ENCODE measurements around the gene ZNF580.

ZNF580 gene

DNA sequence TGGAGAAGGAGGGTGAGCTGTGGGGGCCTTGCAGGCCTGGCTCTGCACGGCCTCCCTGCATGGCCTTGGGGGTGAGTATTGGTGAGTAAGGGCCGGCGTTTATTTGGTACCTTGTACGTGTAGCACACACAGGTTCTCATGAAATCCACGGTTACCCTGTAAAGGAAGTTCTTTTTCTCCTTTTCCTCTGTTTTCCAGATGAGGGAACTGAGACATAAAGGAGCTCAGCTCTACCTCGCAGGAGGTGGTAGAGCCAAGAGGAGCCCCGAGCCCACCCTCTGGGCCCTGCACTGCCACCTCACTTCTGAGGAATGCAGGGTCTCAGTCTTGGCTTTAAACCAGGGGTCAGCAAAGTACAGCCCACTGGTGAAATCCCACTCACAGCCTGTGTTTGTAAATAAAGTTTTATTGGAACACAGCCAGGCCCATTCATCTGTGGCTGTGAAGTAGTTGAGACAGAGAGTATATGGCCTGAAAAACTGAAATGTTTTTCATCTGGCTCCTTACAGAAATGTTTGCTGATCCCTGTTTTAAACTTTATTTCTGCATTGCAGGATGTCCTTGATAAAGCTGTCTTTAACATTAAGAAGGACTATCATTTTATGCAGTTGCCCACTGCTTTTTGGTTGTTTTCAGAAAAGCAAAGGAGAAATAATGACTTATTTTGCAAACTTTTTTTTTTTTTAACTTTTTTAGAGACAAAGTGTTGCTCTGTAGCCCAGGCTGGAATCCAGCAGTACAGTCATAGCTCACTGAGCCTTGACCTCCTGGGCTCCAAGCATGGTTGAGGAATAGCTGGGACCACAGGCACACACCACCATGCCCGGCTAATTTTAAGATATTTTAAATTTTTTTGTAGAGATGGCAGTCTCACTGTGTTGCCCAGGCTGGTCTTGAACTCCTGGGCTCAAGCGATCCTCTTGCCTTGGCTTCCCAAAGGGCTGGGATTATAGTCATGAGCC is 40.6 kb downstream of the ZNF580 start:
- DNase-seq: no peak

DNA sequence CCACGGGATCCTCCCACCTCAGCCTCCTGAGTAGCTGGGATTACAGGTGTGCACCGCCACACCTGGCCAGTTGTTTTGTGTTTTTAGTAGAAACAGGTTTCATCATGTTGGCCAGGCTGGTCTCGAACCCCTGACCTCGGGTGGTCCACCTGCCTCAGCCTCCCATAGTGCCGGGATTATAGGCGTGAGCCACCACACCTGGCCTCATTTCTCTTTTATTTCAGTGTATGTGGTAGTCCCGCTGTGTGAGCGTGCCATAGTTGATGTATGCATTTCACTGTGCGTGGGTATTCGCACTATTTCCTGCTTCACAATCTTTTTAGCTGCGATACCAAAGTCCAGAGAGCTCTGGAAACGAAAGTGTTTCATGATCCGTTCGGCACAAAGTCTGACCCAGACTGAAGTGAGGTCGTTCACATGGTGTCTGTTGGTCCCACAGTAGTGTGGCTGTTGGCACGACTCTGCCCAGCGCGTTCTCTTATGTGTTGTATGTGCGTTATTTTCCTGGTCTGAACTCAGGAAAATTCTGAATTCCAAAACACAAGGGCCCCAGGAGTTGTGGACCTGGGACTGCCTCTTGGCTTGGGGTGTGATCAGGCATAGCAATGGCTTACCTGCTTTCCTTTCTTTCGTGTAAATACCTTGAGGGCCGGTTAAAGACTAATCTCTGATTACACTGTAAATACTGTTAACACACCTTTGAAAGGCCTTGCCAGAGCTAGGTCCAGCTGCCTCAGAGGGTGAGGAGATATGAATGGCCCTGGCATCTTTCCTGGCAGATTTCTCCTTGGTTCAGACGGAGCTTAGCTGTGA is 42.9 kb downstream of the ZNF580 start:
- DNase-seq: no peak

- DNase-seq: no peak
Observed at GRCh38 chr19:55684946-55685681, 44.3 kb downstream of the ZNF580 start.

GRCh38 chr19:55685776-55686175 is 45.0 kb downstream of the ZNF580 start:
- DNase-seq: no peak

DNA sequence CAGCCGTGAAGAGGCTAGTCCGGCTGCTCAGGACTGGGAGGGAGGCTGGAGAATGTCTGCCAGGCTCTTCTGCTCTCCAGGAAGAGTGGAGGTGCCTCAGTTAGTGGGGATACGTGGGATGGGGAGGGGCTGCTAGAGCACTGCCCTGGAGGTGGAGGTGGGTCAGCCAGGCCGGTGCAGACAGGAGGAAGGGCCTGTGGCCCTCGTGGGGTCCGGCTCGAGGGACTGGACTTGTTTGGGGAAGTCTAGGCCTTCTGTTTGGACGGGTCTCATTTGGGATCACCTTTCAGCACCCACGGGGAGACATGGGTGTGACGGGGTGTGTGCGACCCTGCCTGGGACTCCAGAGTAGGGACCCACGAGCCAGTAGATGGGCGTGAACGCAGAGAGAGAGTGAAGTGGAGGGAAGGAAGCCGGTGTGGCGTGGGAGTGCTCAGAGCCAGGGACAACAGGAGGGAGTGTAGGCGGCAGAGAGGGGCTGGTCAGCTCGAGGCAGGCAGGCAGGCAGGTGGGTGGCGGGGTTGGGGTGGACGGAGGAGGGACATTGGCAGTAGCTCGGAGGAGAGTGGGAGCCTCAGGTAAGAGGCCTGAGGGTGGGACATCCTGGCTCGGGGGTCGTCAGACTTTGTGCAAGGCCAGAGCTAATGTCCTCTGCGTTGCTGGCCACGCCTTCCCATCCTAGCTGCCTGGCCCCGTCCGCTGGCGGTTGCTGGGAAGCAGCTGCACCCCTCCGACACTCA is 45.7 kb downstream of the ZNF580 start:
- DNase-seq: no peak

DNA sequence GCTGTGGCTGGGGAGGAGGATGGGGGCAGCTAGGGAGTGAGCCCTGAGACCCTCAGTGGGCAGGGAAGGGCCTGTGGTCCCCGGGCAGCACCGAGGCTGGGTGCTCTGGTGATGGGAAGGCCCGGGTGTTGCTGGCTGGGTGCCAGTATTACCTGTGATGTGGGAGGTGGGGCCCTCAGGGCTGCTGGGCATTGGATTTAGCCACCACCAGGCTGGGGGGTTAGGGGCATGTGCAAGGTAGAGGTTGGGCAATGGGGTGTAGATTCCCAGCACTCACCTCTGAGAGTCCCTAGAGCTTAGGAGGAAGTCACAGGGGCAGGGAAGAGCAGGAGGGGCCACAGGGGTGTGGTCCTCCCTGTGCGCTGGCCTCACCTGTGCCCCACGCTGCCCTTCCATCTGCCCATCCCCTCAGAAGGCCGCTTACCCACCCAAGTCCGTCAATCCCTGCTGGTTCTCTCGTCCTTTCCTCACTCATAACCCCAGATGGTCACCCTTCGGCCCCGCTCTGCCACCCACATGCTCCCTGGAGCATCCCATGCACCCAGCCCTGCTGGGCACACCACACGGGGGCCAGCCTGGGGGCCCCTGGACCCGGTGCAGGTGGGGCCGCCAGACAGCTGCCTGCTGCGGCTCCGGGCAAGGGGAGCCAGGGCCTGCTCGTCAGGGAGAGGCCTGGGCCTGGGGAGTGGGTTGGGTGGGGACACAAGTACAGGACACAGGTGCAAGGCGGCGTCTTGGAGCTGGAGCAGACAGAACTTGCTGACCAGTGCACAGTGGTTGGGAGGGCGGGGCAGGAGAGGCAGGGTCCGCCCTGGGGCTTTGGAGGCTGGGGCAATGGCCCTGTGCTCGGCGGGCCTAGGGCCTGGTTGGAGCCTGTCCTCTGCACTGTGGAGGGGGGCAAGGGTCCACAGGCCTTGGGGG is 46.7 kb downstream of the ZNF580 start:
- no peak for DNase-seq

DNA sequence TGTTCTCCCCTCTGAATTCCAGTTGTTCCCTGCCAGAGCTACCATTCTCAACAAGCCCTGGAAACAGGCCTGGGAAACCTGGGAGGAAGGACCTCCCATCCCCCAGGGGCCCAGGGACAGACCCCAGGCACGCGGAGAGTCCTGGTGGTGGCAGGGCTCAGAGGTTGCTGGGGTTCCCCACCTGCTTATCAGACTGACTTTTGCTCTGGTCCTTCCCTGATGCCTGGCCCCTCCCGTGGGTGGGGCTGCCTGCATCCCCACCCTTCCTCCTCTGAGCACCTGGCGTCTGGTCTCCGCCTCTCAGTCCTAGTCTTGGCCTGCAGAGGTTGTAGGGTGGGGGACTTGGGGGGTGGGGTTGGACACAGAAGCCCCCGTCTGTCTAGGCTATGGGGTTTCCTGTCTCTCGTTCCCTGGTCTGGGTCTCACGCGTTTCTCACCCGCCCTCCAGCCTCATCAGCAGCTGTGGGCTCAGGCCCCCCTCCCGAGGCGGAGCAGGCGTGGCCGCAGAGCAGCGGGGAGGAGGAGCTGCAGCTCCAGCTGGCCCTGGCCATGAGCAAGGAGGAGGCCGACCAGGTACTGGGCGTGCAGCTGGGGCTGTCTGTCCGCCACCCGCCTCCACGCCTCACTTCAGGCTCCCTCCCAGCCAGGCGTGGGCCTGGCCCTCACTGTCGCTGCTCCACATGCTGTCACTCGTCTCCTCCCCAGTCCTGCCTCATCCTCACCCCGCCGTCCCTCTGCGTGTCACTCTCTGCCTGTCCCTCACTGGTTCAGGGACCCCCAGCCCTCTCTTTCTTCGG is 47.8 kb downstream of the ZNF580 start:
- no peak for DNase-seq

- DNase-seq: no peak
Observed at GRCh38 chr19:55689411-55690108, 48.8 kb downstream of the ZNF580 start.

GRCh38 chr19:55690109-55690768 is 49.4 kb downstream of the ZNF580 start:
- peak; percentile 21 for DNase-seq

DNA sequence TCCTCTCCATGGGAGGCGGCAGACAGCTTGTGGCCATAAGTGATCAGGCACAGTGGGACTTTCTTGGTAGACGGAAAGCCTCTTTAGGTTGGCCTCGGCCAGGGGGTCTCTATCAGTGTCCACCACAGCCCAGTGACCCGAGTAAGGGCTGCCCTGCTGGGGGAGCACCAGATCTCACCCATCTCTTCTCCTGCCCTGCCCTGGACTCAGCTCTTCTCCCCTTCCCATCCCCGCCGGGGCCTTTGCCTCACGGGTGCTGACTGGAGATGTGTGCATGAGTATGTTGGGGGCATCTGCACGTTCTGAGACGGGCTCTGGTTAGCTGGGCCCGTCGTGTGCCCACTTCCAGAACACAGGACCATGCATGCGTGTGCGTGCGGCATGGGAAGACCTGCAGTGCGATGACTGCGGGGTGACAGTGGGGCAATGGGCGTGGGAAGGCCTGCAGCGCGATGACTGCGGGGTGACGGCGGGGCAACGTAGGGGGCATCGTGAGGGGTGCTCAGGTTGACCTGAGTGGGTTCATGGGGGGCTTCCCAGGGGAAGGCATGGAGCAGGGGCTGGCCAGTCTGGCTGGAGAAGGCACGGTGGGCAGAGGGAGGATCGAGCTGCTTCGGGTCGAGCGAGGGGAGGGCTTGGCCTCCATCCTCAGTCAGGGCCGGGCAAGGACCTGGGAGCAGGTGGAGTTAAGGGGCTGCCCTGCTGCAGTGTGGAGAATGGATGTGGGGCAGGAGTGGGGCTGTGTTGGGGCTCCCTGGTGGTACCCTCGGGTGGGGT is 50.2 kb downstream of the ZNF580 start:
- no peak for DNase-seq

GRCh38 chr19:55691561-55692481 is 51.0 kb downstream of the ZNF580 start:
- no peak for DNase-seq

GRCh38 chr19:55692681-55693081 is 51.9 kb downstream of the ZNF580 start:
- DNase-seq: no peak
